Activated CD4-positive, alpha-beta T cell treated with anti-CD3 and anti-CD28 coated beads, Interleukin-2, amount 50 U/mL, for 4 hours (primary cell): ENCODE results near the gene HIBADH.
"Not testable (repeated sequence)": the region's sequence is repeated elsewhere in the genome, so short reads cannot be mapped to it uniquely, and the experiment has no call there.

ENCODE experiments used
- DNase-seq, 2 experiments: peaks; one replicate each; pipeline ENCODE4 v3.0.0-alpha.2; 2020

The HIBADH gene

GRCh38 chr7:27593226-27593625 lies 69.5 kb downstream of the HIBADH start:
- DNase-seq = no peak

DNA sequence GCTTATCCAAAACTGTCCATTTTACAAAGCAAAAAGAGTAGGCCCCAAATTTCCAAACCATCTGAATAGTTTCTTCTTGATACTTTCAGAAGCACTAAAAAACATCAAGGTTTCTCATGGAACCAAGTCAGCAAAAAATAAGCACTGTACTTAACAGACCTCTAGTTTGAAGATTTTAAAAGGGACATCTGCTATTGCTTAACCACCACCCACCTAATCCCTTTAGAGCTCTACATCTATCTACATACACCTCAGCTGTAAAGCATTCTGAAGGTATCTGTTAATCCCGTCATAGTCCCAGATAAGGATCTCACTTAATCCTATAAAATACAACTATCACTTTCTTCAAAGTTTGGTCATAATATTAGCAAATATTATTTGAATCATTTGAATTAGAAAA lies 72.3 kb downstream of the HIBADH start:
- DNase-seq = no peak

GRCh38 chr7:27587429-27587828 lies 75.3 kb downstream of the HIBADH start:
- DNase-seq = no peak

GRCh38 chr7:27586825-27587224 lies 75.9 kb downstream of the HIBADH start:
- DNase-seq = no peak

DNA sequence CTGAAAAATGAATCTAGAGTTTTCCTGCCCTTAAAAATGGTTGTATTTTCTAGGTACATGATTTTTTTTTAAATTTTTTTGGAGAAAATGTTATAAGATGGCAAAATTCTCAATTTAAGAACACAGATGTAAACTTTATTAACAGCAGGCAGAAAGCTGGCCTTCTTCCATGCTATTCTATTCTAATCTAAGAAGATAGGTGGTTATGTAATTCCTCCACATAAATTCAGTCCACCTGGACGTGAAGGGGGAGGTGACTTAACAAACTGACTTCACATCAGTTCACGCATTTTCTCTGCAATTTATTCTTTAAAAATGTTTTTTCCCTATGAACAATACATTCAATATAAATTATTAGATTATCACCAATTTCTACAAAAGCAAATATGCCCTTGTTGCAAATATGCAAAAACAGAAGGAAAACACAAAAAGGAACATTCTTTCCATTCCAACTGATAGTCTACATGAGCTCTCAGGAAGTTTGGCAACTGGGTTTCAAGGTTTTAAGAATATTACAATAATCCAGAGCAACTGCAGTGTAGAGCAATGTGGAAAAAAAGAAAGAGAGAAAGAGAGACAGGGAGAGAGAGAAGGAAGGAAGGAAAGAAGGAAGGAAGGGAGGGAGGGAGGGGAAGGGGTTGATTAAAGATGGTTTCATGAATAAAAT lies 76.8 kb downstream of the HIBADH start:
- no peak for DNase-seq

- no peak for DNase-seq
Observed at GRCh38 chr7:27581906-27582305, 80.8 kb downstream of the HIBADH start.

- DNase-seq = no peak
Observed at GRCh38 chr7:27581119-27581518, 81.6 kb downstream of the HIBADH start.

- no peak for DNase-seq
Observed at GRCh38 chr7:27579565-27579964, 83.1 kb downstream of the HIBADH start.

GRCh38 chr7:27578169-27578568 lies 84.5 kb downstream of the HIBADH start:
- DNase-seq = not testable (repeated sequence)

GRCh38 chr7:27576360-27576944 lies 86.2 kb downstream of the HIBADH start:
- no peak for DNase-seq

GRCh38 chr7:27575613-27576012 lies 87.1 kb downstream of the HIBADH start:
- DNase-seq = no peak

GRCh38 chr7:27569106-27569505 lies 93.6 kb downstream of the HIBADH start:
- DNase-seq = no peak

DNA sequence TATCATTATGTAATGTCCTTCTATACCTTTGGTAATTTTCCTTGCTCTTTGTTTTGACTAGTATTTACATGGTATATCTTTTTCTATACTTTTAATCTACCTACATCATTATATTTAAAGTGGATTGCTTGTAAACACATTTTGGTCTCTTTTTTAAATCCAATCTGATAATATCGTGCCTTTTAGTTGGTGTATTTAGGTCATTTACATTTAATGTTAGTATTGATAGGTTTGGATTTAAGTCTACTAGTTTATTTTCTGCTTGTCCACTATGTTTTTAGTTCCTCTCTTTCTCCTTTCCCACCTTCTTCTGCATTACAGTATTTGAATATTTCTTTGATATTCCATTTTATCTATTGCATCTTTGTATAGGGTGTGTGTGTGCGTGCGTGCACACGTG lies 95.4 kb downstream of the HIBADH start:
- DNase-seq = no peak

DNA sequence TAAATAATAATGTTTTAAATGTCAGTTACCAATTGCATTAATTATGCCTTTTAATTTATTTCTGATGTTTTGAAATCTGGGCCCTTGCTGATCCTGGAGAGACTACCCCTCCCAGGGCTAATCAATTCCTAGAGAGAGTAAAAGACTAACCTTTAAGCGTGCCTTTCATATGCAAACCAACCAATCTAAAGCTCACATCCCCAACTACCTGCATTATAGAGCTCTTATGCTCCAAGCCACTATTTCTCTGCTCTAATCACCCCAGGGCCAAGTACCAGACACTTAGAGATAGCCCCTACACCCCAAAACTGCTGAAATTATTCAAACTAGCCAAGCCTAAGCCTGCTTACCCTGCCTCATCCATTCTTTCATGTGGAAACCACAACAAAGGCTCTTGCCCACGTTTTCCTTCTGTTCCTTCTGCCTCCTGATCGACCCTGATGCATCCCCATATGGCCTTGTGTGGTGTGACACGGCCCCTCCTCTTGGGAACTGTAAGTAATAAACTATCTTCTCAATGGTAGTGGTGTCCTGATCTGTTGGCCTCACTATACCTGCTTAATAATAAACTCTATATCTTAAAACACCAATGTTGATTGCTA lies 97.7 kb downstream of the HIBADH start:
- DNase-seq = no peak

- no peak for DNase-seq
Observed at GRCh38 chr7:27560706-27561235, 101.9 kb downstream of the HIBADH start.

GRCh38 chr7:27555670-27556069 lies 107.0 kb downstream of the HIBADH start:
- no peak for DNase-seq

DNA sequence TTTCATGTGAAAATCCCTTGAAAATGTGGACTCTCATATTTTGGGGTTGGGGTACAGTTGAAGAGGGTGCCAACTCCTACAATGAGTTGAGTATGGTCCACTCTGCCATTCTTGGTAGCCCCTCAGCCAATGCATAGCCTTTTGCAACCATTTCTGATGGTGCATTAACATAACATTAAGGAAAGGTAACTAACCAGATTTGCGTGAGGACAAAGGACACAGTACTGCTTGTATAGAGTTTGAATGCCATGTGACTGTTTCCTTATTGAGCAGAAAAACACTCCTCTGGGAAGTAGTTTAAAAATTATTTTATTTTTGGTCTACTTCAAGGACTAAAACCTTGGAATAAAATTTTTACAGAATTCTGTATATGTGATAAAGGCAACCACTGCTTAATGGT lies 107.9 kb downstream of the HIBADH start:
- DNase-seq = no peak

DNA sequence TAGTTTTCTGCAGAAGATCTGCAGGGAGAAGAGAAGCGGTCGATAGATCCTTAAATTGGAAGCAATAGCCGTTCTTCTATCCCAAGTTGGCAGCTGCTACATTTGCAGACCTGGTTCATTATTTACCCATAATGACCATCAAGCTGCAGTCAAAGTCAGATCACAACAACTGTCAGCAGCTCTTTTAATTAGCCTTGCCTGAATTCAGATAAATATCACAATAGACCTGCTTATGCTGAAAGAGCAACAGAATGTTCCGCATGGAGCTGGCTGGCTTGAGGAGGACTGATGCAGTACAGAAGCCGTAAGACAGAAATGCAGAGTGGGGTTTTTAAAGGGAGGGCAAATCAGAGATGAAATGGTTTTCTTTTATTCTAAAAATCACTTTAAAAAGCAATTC lies 109.4 kb downstream of the HIBADH start:
- no peak for DNase-seq

DNA sequence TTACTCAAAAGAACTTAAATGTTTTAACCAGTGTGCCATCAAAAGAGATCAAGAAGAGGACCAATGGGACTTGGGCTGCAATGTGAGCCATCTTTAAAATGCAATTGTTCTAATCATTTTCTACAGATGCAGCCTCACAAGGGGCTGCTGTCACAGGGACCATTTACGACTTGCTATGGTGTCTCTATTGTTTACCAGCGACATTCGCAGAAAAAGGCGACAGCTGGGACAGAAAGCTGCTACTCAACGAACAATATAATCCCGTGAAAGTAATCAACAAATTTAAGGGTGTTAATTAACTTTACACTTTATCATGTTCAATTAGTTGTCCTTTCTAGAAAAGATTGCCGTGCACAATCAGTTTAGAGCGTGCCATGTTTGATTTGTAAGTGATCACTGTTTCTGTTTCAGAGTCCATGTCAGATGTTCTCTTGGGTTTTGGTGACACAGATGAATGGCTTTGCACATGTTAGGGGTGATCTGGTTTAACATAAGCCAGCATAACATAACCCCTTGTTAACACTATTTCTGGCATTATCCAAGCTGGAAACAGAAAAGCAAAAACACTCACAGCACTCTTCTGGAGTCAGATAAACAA lies 110.8 kb downstream of the HIBADH start:
- no peak for DNase-seq

DNA sequence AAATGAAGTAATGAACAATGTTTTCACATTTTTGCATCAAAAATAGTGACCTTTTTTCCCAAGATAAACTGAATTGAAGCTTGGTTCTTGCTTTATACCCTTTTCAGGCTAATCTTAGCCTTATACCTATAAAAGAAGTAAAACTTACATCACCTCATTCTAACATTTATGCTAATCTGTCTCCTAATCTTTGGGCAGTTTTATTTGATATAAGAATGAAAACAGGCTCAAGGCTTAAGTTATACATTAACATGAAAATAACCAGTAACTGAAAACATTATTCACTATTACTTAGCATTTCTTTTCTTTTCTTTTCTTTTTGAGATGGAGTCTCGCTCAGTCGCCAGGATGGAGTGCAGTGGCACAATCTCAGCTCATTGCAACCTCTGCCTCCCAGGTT lies 113.1 kb downstream of the HIBADH start:
- DNase-seq = no peak

- no peak for DNase-seq
Observed at GRCh38 chr7:27548304-27548703, 114.4 kb downstream of the HIBADH start.

GRCh38 chr7:27547401-27547800 lies 115.3 kb downstream of the HIBADH start:
- DNase-seq = no peak

GRCh38 chr7:27546610-27547009 lies 116.1 kb downstream of the HIBADH start:
- no peak for DNase-seq

DNA sequence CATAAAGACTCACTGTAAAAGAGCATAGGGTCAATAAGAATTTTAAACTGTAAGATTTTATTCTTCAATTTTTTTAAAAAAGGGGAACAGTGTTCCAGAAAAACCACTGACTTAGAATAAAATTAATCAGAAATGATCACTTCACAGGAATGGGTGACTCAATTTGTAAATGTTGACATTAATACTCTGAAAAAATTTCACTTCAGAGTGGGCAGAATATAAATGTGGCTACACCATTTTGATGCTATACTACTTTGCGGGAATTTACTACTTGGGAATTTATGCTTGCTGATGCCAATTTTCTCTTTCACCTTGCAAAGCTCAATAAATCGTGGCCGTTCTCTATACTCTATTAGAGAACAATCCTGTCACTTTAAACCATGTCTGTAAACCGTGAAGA lies 126.9 kb downstream of the HIBADH start:
- no peak for DNase-seq
